ENCODE results near the gene FAM169A. TPM values are rescaled to one million over a fixed set of nuclear protein-coding genes. Genes with fewer than 3 reads are reported as not detected.

FAM169A gene
- total RNA-seq, 2 experiments from 2014 or later: 13.3 to 14.7 TPM

DNA sequence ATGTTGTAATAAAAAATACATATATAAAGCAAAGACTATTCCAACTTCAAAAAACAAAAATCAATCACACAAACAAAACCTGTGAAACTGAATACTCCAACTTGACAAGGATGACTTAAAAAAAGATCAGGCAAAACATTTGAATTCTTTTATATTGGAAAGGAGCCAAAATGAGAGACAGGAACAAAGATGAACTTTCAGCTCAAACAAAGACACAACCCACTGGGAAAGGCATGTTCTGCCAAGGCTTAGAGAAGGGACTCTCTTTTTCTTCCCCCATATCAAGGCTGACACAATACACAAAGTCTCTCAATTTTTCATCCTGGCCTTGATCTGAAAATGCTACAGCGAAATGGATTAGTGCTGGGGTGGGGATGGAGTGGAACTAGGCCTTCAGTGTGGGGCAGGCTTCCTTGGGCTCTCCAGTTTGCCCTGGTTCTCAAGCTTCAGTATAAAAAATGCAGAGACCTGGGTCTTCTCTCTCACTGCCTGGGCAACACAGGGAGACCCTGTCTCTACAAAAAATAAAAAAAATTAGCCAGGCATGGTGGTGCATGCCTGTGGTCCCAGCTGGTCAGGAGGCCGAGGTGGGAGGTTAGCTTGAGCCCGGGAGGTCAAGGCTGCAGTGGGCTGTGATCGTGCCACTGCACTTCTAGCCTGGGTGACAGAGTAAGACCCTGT, 11.6 kb upstream of the FAM169A start:
- H3K27me3 Mint-ChIP-seq: no peaks in the 10 kb centered on the region
- no peak overlapping the region for H3K27ac Mint-ChIP-seq
- Histone ChIP-seq H3K4me3 (ENCODE audit: low read length) (no peak overlapping the region), H3K9me3 (ENCODE audit: control insufficient read depth in 1 of 2, insufficient read depth in 1 of 2, low read length in 2 of 2) (no peaks in the 10 kb centered on the region), H3K4me1 (ENCODE audit: insufficient read depth, low read length) (no peaks in the 10 kb centered on the region), H3K27me3 (ENCODE audit: control insufficient read depth in 1 of 2, insufficient read depth in 2 of 2, low read length in 2 of 2) (no peaks in the 10 kb centered on the region), H3K36me3 (ENCODE audit: insufficient read depth, low read length) (no peaks in the 10 kb centered on the region), H3K27ac (ENCODE audit: low read depth in 1 of 2, low read length in 2 of 2) (no peak overlapping the region)
- CTCF ChIA-PET: no interaction called here
- H3K4me1 Mint-ChIP-seq (ENCODE audit: low read depth): no peaks in the 10 kb centered on the region
- intact Hi-C loops (cut with DNase I, micrococcal nuclease): no loop called here
- DNase-seq: no peak
- H3K36me3 Mint-ChIP-seq (ENCODE audit: low read depth): no peaks in the 10 kb centered on the region
- TF ChIP-seq, protein P1, sequence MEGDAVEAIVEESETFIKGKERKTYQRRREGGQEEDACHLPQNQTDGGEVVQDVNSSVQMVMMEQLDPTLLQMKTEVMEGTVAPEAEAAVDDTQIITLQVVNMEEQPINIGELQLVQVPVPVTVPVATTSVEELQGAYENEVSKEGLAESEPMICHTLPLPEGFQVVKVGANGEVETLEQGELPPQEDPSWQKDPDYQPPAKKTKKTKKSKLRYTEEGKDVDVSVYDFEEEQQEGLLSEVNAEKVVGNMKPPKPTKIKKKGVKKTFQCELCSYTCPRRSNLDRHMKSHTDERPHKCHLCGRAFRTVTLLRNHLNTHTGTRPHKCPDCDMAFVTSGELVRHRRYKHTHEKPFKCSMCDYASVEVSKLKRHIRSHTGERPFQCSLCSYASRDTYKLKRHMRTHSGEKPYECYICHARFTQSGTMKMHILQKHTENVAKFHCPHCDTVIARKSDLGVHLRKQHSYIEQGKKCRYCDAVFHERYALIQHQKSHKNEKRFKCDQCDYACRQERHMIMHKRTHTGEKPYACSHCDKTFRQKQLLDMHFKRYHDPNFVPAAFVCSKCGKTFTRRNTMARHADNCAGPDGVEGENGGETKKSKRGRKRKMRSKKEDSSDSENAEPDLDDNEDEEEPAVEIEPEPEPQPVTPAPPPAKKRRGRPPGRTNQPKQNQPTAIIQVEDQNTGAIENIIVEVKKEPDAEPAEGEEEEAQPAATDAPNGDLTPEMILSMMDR (IDR thresholded peaks at IDR 0.05): no peak
- ATAC-seq (ENCODE audit: poor library complexity): no peak
- H3K9me3 Mint-ChIP-seq: no peaks in the 10 kb centered on the region
- H3K4me3 Mint-ChIP-seq: no peak overlapping the region
- POLR2A ChIA-PET: no interaction called here

DNA sequence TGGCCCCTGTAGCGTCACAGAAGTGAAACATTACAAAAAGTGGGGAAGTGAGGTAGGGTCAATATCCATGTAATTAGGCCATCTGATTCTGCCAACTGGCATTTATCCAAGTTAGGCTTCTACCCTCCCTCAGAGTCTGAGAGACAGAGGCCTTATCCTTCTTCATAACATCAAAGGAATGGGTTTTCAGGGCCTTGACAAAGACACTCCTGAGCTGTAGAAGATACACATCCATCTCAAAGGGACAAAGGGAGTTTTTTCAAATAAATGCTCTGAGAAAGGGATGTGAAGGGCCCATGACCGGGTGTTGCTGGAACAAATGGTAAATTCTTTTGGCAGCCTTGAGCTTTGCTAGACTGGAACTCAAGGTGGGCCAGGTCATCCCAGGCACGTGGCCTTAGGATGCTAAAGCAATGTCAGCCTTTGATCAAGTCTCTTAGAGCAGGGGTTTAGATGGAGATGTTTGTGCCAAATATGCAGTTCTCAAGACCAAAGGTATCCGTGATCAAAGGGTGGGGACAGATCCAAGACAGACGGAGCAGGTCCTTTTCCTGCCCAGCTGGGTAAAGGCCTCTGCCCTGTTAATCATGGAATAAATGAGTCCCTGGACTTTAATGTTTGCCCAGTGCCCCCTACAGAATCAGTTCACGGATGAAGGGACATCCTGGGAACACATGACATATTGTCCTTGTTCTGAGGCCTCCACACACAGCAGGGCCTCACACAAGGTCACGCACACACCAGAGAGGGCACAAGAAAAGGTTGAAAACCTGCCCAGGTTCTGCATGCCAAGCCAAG, 10.0 kb upstream of the FAM169A start:
- H3K27me3 ChIP-seq (ENCODE audit: control insufficient read depth in 1 of 2, insufficient read depth in 2 of 2, low read length in 2 of 2): no peaks in the 10 kb centered on the region
- TF ChIP-seq, protein P1 (IDR thresholded peaks at IDR 0.05): no peak
- DNase-seq (no peak), ATAC-seq (ENCODE audit: poor library complexity) (no peak)
- Mint-ChIP-seq H3K4me3 (no peak overlapping the region), H3K9me3 (no peaks in the 10 kb centered on the region), H3K4me1 (ENCODE audit: low read depth) (no peaks in the 10 kb centered on the region), H3K27me3 (no peaks in the 10 kb centered on the region), H3K27ac (no peak overlapping the region), H3K36me3 (ENCODE audit: low read depth) (no peaks in the 10 kb centered on the region)
- H3K27ac ChIP-seq (ENCODE audit: low read depth in 1 of 2, low read length in 2 of 2): no peak overlapping the region
- H3K4me1 ChIP-seq (ENCODE audit: insufficient read depth, low read length): no peaks in the 10 kb centered on the region
- POLR2A ChIA-PET: no interaction called here
- CTCF ChIA-PET: no interaction called here
- intact Hi-C loops (cut with DNase I, micrococcal nuclease): no loop called here
- no peak overlapping the region for H3K4me3 ChIP-seq (ENCODE audit: low read length)
- H3K36me3 ChIP-seq (ENCODE audit: insufficient read depth, low read length): no peaks in the 10 kb centered on the region
- no peaks in the 10 kb centered on the region for H3K9me3 ChIP-seq (ENCODE audit: control insufficient read depth in 1 of 2, insufficient read depth in 1 of 2, low read length in 2 of 2)

DNA sequence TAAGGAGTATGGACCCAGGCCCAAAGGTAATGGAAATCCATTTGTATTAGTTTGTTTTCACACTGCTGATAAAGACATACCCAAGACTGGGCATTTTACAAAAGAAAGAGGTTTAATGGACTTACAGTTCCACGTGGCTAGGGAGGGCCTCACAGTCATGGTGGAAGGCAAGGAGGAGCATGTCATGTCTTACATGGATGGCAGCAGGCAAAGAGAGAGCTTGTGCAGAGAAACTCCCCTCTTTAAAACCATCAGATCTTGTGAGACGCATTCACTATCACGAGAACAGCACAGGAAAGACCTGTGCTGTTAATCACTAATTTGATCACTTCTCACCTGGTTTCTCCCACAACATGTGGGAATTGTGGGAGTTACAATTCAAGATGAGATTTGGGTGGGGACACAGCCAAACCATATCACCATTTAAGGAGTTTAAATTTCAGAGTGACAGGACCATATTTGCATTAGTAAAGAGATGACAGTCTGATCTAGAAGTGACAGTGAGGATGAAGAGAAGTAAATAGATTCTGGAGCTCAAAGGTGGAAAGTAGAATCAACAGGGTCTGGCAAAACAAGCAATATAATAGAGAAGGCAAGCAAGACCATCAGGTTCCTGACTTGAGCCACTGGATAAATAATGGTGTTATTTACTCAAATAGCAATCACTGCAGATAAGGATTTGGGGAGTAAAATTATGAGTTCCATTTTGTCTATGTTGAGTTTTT, 7.5 kb upstream of the FAM169A start:
- no peaks in the 10 kb centered on the region for H3K4me1 ChIP-seq (ENCODE audit: insufficient read depth, low read length)
- CTCF ChIA-PET: no interaction called here
- no peak overlapping the region for H3K27ac ChIP-seq (ENCODE audit: low read depth in 1 of 2, low read length in 2 of 2)
- no peak overlapping the region for H3K27ac Mint-ChIP-seq
- no peaks in the 10 kb centered on the region for H3K36me3 ChIP-seq (ENCODE audit: insufficient read depth, low read length)
- POLR2A ChIA-PET: no interaction called here
- no peaks in the 10 kb centered on the region for H3K27me3 ChIP-seq (ENCODE audit: control insufficient read depth in 1 of 2, insufficient read depth in 2 of 2, low read length in 2 of 2)
- TF ChIP-seq, protein P1 (IDR thresholded peaks at IDR 0.05): no peak
- no peak for ATAC-seq (ENCODE audit: poor library complexity)
- H3K9me3 ChIP-seq (ENCODE audit: control insufficient read depth in 1 of 2, insufficient read depth in 1 of 2, low read length in 2 of 2): no peaks in the 10 kb centered on the region
- no peaks in the 10 kb centered on the region for H3K9me3 Mint-ChIP-seq
- H3K4me3 ChIP-seq (ENCODE audit: low read length): no peak overlapping the region
- H3K4me1 Mint-ChIP-seq (ENCODE audit: low read depth): no peaks in the 10 kb centered on the region
- H3K4me3 Mint-ChIP-seq: no peak overlapping the region
- H3K36me3 Mint-ChIP-seq (ENCODE audit: low read depth): no peaks in the 10 kb centered on the region
- H3K27me3 Mint-ChIP-seq: peaks cover 5% of the 10 kb centered on the region
- intact Hi-C loops (cut with DNase I, micrococcal nuclease): no loop called here
- DNase-seq: no peak
